Uterus (tissue), 4 donors: ENCODE measurements around the gene NEUROD1. TPM values are rescaled to one million over a fixed set of nuclear protein-coding genes. Genes with fewer than 3 reads are reported as not detected.

Source experiments
- DNase-seq, 2 donors: peaks; one replicate each; pipeline ENCODE4 v3.0.0-alpha.2; 2019 to 2020
- H3K27ac ChIP-seq, 2 donors: fragments of 200-600 bp; sonication (generic); 1 replicate in 1 of 2; 2 replicates in 1 of 2; pipeline ENCODE4 v1.5.1; 2016 to 2018
- H3K27me3 ChIP-seq, 2 donors: fragments of 200-600 bp; sonication (generic); one replicate each; pipeline ENCODE4 v1.5.1; 2018 to 2019; ENCODE audit warnings: control low read depth in 1 of 2
- H3K36me3 ChIP-seq, 2 donors: fragments of 200-600 bp; sonication (generic); one replicate each; pipeline ENCODE4 v1.5.1; 2019; ENCODE audit warnings: control low read depth in 1 of 2
- H3K4me1 ChIP-seq, 2 donors: fragments of 200-600 bp; sonication (generic); one replicate each; pipeline ENCODE4 v1.5.1; 2018 to 2019; ENCODE audit warnings: control low read depth in 1 of 2
- H3K4me3 ChIP-seq, 2 donors: fragments of 200-600 bp; sonication (generic); 1 replicate in 1 of 2; 2 replicates in 1 of 2; pipeline ENCODE4 v1.5.1; 2018 to 2019; ENCODE audit warnings: mild to moderate bottlenecking in 1 of 2
- H3K9me3 ChIP-seq, 2 donors: fragments of 200-600 bp; sonication (generic); one replicate each; pipeline ENCODE4 v1.5.1; 2019; ENCODE audit warnings: control low read depth in 1 of 2
- POLR2A ChIP-seq, 2 donors: fragments of 450-650 bp; IDR thresholded peaks; one replicate each; pipeline ENCODE4 v1.6.1; 2016; ENCODE audit warnings: antibody characterized with exemption in 2 of 2, mild to moderate bottlenecking in 1 of 2, moderate library complexity in 1 of 2
- intact Hi-C: fragments of 100-400 bp; cut with DNase I; formaldehyde crosslinking; loops from one replicate; pipeline ENCODE4 v1.15.1; 2023; ENCODE audit warnings: low total_unique reads
- total RNA-seq, 4 donors: library from RNA; depleted of rRNA in 3 of 4; stranded (reverse); fragments of >200 nt in 3 of 4; gene quantifications; one replicate each; pipeline versions ENCODE4 v1.1.0 to v1.2.4, GENCODE V29; 2014 to 2023
- TF ChIP-seq, protein P1 (sequence below), 4 experiments: fragments of 200-600 bp in 2 of 4; fragments of 450-650 bp in 2 of 4; sonication (generic) in 2 of 4; IDR thresholded peaks; one replicate each; pipeline ENCODE4 v1.5.1; 2016 to 2019; ENCODE audit warnings: antibody characterized with exemption in 4 of 4, mild to moderate bottlenecking in 2 of 4, moderate library complexity in 1 of 4
- donor health status: DM: yes; HTN: yes; CAD: no.

NEUROD1 gene
- total RNA-seq, 4 donors from 2014 or later: not detected

DNA sequence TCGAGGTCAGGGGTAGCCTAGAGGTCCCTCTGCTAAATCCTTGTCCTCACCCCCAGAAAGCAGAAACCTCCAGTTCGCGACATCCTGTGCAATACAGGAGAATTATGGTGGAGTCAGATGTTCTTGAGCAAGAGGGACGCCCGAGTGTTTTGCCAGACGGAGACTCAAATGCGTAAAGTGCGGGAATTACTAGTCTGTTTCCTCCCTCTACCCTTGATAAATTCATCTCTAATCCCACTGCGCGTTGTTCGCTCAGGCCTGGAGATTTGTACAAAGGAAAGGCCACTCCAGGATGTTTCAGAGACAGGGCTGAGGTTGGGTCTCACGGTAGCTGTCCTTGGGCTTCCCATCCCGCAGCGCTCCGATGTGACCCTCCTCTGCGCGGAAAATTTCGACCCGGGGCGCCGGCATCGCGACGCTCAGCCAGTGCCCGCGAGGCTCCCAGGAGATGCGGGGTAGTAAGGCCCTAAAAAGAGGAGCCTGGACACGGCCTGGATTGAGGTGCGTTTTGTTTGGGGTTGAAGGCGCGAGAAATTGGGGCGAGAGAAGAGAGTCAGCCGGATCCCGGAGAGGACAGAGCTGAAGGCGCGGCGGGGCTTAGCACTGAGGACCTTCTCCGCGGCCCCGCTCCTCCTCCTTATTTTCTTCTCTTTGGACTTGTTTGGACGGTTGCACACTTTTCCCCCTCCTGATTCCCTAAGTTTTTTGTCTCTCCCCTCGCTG, 2.6 kb upstream of the NEUROD1 start:
- intact Hi-C loops: no loop called here
- Histone ChIP-seq H3K4me3 (no peak overlapping the region), H3K4me1 (peaks cover 0 to 9% of the 10 kb centered on the region in 2 donors), H3K36me3 (no peaks in the 10 kb centered on the region), H3K27me3 (peaks cover 0 to 44% of the 10 kb centered on the region in 2 donors), H3K27ac (no peak overlapping the region), H3K9me3 (no peaks in the 10 kb centered on the region)
- no peak for TF ChIP-seq POLR2A (IDR thresholded peaks at IDR 0.05)
- TF ChIP-seq, protein P1, sequence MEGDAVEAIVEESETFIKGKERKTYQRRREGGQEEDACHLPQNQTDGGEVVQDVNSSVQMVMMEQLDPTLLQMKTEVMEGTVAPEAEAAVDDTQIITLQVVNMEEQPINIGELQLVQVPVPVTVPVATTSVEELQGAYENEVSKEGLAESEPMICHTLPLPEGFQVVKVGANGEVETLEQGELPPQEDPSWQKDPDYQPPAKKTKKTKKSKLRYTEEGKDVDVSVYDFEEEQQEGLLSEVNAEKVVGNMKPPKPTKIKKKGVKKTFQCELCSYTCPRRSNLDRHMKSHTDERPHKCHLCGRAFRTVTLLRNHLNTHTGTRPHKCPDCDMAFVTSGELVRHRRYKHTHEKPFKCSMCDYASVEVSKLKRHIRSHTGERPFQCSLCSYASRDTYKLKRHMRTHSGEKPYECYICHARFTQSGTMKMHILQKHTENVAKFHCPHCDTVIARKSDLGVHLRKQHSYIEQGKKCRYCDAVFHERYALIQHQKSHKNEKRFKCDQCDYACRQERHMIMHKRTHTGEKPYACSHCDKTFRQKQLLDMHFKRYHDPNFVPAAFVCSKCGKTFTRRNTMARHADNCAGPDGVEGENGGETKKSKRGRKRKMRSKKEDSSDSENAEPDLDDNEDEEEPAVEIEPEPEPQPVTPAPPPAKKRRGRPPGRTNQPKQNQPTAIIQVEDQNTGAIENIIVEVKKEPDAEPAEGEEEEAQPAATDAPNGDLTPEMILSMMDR (IDR thresholded peaks at IDR 0.05): no peak
- no peak for DNase-seq

GRCh38 chr2:181682026-181682789, 1.9 kb upstream of the NEUROD1 start:
- no peak overlapping the region for H3K27ac ChIP-seq
- H3K27me3 ChIP-seq: peaks cover 0 to 50% of the 10 kb centered on the region in 2 donors

DNA sequence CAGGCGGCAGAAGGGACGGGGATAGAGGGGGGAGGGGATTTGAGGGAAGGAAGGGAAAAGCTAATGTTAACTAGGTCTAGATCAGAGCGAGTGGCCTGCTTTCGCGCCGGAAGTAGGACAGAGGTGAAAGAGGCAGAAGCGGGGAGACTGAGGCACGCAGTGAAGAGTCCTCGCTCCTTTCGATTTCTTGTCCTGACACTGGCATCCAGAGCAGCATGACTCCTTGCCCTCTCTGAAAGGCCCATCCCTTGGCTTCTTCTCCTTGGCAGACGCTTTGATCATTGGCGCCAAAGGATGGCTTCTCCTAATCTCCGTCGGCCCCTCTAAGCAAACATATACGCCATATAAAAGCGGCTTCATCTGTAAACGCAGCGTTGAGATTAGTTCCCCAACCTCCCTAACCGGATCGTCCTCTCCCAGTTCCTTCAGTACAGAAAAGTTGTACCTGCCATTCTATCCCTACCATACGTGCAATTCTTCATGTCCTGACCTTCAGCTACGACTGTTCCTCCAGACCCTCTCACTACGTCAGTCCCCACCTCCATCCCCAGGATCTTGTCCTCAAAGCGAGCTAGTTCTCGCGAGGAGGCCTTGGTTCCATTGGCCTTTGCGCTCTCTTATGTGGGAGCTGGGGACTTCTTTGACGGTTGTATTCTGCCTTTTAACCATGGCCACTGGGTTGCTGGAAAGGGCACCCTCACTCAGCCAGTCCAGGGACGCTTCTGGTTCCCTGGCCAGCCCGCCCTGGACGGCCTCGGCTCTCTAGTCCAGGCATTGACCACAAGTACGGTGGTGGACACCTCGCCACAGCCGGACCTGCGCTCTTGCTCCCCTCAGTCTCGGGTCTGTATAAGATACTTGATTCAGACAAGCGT, 857 bp upstream of the NEUROD1 start:
- no peaks in the 10 kb centered on the region for H3K36me3 ChIP-seq
- peaks cover 0 to 58% of the 10 kb centered on the region in 2 donors for H3K27me3 ChIP-seq
- intact Hi-C loops: no loop called here
- no peak for DNase-seq
- H3K4me3 ChIP-seq: no peak overlapping the region
- peaks cover 0 to 9% of the 10 kb centered on the region in 2 donors for H3K4me1 ChIP-seq
- H3K27ac ChIP-seq: no peak overlapping the region
- TF ChIP-seq, protein P1 (IDR thresholded peaks at IDR 0.05): no peak
- no peak for TF ChIP-seq POLR2A (IDR thresholded peaks at IDR 0.05)
- H3K9me3 ChIP-seq: no peaks in the 10 kb centered on the region

More at GRCh38 chr2:181682026-181682789, 1.9 kb upstream of the NEUROD1 start:
- Histone ChIP-seq H3K9me3 (no peaks in the 10 kb centered on the region), H3K4me1 (peaks cover 0 to 9% of the 10 kb centered on the region in 2 donors), H3K4me3 (no peak overlapping the region), H3K36me3 (no peaks in the 10 kb centered on the region)
- intact Hi-C loops: no loop called here
- DNase-seq: no peak
- TF ChIP-seq POLR2A (IDR thresholded peaks at IDR 0.05): no peak
- TF ChIP-seq, protein P1 (IDR thresholded peaks at IDR 0.05): no peak

GRCh38 chr2:181679544-181679979, 755 bp downstream of the NEUROD1 start:
- DNase-seq: no peak
- peaks cover 0 to 9% of the 10 kb centered on the region in 2 donors for H3K4me1 ChIP-seq
- H3K36me3 ChIP-seq: no peaks in the 10 kb centered on the region
- H3K27me3 ChIP-seq: peaks cover 0 to 61% of the 10 kb centered on the region in 2 donors
- H3K9me3 ChIP-seq: no peaks in the 10 kb centered on the region
- H3K4me3 ChIP-seq: no peak overlapping the region
- intact Hi-C loops: no loop called here
- H3K27ac ChIP-seq: no peak overlapping the region
- TF ChIP-seq, protein P1 (IDR thresholded peaks at IDR 0.05): no peak
- no peak for TF ChIP-seq POLR2A (IDR thresholded peaks at IDR 0.05)
